ENCODE results near the gene SLC39A2. TPM values are rescaled to one million over a fixed set of nuclear protein-coding genes. Genes with fewer than 3 reads are reported as not detected.

Gene SLC39A2
- total and polyA plus RNA-seq, 9 of the 15 experiments (the other 6 are each of a cell fraction or from before 2014, with no cell fraction given): 0.06 to 0.09 TPM; not detected in 7

DNA sequence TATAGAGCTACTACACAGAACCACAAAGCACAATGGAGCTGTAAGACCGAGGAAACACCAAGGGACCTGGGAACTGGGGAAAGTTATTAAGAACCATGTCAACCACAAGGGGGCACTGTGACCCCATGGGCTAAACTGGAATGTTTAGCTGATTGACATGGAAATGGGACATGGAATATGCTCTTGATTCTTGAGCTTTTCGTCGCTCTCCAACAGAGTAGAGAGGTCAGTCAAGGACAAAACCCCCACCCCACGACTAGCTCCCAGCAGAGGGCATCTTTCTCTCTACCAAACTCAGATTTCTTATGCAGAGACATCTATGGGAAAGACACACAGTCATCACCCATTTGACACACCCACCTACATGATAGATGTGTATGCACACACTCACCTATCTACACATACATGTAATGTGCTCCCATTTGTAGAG lies 15.7 kb downstream of the SLC39A2 start (continued):
- TF ChIP-seq, protein P1, sequence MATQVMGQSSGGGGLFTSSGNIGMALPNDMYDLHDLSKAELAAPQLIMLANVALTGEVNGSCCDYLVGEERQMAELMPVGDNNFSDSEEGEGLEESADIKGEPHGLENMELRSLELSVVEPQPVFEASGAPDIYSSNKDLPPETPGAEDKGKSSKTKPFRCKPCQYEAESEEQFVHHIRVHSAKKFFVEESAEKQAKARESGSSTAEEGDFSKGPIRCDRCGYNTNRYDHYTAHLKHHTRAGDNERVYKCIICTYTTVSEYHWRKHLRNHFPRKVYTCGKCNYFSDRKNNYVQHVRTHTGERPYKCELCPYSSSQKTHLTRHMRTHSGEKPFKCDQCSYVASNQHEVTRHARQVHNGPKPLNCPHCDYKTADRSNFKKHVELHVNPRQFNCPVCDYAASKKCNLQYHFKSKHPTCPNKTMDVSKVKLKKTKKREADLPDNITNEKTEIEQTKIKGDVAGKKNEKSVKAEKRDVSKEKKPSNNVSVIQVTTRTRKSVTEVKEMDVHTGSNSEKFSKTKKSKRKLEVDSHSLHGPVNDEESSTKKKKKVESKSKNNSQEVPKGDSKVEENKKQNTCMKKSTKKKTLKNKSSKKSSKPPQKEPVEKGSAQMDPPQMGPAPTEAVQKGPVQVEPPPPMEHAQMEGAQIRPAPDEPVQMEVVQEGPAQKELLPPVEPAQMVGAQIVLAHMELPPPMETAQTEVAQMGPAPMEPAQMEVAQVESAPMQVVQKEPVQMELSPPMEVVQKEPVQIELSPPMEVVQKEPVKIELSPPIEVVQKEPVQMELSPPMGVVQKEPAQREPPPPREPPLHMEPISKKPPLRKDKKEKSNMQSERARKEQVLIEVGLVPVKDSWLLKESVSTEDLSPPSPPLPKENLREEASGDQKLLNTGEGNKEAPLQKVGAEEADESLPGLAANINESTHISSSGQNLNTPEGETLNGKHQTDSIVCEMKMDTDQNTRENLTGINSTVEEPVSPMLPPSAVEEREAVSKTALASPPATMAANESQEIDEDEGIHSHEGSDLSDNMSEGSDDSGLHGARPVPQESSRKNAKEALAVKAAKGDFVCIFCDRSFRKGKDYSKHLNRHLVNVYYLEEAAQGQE (IDR thresholded peaks at IDR 0.05; ENCODE audit: borderline replicate concordance): peak; percentile 92
- TF ChIP-seq, protein P1 (CRISPR knock-in tag; IDR thresholded peaks at IDR 0.05; ENCODE audit: low read depth): no peak
- no peak for TF ChIP-seq GABPB1 (CRISPR knock-in tag; IDR thresholded peaks at IDR 0.05)
- TF ChIP-seq ESRRA (IDR thresholded peaks at IDR 0.05; ENCODE audit: borderline replicate concordance, low read depth): peak; percentile 95
- TF ChIP-seq SAFB2 (IDR thresholded peaks at IDR 0.05; ENCODE audit: borderline replicate concordance, low read depth, low read length, severe bottlenecking): no peak
- TF ChIP-seq YY1 (IDR thresholded peaks at IDR 0.05; ENCODE audit: borderline replicate concordance in 1 of 3, control insufficient read depth in 1 of 3, extremely low read depth in 1 of 3, insufficient read depth in 3 of 3, insufficient read length in 1 of 3, insufficient replicate concordance in 2 of 3, low read depth in 1 of 3, low read length in 2 of 3): no peak
- no peak for TF ChIP-seq MEF2A (IDR thresholded peaks at IDR 0.05; ENCODE audit: control insufficient read depth, low read depth, low read length)
- 0 out of 2 replicates have a peak, but pooled peaks have one; percentile 32 for TF ChIP-seq XRCC5 (IDR thresholded peaks at IDR 0.05; ENCODE audit: low read depth, low read length)
- TF ChIP-seq ZHX1 (conservative IDR thresholded peaks at IDR 0.05; ENCODE audit: low read length): no peak
- TF ChIP-seq, protein P2, sequence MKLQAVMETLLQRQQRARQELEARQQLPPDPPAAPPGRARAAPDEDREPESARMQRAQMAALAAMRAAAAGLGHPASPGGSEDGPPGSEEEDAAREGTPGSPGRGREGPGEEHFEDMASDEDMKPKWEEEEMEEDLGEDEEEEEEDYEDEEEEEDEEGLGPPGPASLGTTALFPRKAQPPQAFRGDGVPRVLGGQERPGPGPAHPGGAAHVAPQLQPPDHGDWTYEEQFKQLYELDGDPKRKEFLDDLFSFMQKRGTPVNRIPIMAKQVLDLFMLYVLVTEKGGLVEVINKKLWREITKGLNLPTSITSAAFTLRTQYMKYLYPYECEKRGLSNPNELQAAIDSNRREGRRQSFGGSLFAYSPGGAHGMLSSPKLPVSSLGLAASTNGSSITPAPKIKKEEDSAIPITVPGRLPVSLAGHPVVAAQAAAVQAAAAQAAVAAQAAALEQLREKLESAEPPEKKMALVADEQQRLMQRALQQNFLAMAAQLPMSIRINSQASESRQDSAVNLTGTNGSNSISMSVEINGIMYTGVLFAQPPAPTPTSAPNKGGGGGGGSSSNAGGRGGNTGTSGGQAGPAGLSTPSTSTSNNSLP (IDR thresholded peaks at IDR 0.05; ENCODE audit: borderline replicate concordance, low read depth, low read length): no peak
- TF ChIP-seq ETS2 (tag; IDR thresholded peaks at IDR 0.05; ENCODE audit: borderline replicate concordance, poor library complexity, severe bottlenecking): no peak
- no peak for TF ChIP-seq SAP30 (IDR thresholded peaks at IDR 0.05; ENCODE audit: borderline replicate concordance, insufficient read depth, low read depth, low read length, poor library complexity, severe bottlenecking)

Measured in K562 (cell line).